Putamen (tissue), 1 donor: ENCODE results near the gene OXGR1.

Experiments used
- DNase-seq: peaks from one replicate; pipeline ENCODE4 v3.0.0-alpha.2; 2016; ENCODE audit warnings: low spot score

OXGR1 gene

GRCh38 chr13:96963786-96964475 is 30.3 kb downstream of the OXGR1 start:
- DNase-seq = no peak

- DNase-seq = no peak
Measured at GRCh38 chr13:96960379-96960778, 33.9 kb downstream of the OXGR1 start.

GRCh38 chr13:96958286-96958891 is 35.9 kb downstream of the OXGR1 start:
- peak; percentile 48 for DNase-seq

- no peak for DNase-seq
Measured at GRCh38 chr13:96952595-96952994, 41.7 kb downstream of the OXGR1 start.

DNA sequence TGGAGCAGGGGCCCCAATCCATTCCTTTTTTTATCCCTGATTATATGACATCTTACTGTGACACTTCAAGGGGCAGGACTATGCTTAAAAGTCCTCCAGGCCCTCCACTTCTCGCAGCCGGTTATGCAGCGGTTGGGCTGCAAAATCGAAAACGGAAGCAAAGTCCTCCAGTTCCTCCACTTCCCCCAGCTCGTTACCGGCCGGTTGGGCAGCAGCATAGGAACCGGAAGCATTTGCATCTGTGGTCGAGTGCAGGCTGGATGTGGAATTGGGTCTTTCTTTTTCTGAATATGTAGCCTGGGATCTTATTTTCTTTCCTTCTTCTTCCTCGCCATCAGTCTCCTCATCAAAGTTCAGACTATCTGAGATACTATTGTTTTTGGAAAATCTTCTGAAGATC is 46.1 kb downstream of the OXGR1 start:
- DNase-seq = no peak

DNA sequence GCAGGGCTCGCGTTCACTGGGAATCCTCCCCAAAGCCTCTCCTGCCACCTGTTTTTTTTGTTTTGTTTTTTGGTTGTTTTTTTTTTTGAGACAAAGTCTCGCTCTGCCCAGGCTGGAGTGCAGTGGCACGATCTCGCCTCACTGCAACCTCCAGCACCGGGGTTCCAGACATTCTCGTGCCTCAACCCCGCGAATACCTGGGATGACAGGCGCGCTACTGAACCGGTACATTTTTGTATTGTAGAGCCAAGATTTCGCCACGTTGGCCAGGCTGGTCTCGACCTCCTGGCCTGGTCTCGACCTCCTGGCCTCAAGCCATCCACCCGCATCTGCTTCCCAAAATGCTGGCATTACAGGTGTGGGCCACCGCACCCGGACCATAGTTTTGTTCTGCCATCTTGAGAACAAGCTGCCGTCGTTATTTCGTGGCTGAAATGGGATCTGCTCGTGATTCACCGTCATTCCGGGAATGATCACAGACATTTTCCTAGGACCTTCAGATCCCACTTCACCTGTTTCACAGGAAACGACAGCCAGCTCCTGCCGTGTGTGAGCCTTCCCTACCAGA is 46.8 kb downstream of the OXGR1 start:
- DNase-seq = no peak

DNA sequence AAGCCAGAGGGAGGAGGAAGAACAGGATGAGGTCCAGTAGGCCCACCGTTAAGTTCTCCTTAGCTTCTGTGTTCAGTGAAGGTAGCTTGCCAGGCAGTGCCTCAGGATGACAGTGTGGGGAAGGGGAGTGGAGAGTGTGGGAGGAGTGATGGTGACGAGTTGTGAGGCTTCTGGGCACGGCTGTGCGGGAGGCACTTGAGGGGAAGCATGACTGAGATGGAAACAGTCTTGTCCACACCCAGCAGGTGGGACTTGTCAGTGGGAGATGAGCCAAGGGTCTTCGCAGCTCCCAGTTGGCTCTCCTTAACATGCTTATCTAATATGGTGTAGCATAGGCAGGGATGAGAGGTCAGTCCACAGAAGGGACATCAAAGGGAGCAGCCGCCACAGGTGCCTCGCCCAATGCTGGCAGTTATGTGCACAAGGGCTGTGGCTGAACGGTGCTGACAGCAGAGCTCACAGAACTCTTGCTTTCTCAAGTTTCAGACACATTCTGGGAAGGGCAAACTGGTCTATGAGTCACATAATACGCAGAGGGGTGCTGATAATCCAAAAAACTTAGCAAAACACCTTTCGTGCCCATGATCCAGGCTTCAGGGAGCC is 47.5 kb downstream of the OXGR1 start:
- no peak for DNase-seq

DNA sequence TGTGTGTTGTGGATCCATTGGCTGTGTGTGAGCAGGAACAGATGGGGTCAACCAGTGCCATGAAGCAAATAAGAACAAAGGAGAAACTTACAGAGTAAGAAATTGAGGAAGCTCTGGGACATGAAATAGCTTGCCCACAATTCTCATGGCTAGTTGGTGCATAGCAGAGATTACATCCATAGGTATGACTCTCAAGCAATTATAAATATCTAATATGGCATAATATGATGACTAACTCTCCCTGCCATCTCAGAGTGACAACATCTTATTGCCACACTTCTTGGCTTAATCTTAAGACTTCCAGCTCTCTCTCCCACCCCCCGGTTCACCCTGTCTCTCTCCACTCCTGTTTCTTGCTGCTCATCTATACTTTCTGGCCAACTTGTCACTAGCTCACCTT is 53.3 kb downstream of the OXGR1 start:
- DNase-seq = no peak

- no peak for DNase-seq
Measured at GRCh38 chr13:96935901-96936300, 58.4 kb downstream of the OXGR1 start.
